ENCODE results near the gene MACC1. TPM values are rescaled to one million over a fixed set of nuclear protein-coding genes. Genes with fewer than 3 reads are reported as not detected.
A peak's percentile ranks its signal among the peaks of the same experiment; 100 is the strongest.

Gene MACC1
- total and polyA plus RNA-seq, 2 of the 13 experiments (the other 11 are each of a cell fraction or from before 2014, with no cell fraction given) = 0.04 TPM; not detected in 1

DNA sequence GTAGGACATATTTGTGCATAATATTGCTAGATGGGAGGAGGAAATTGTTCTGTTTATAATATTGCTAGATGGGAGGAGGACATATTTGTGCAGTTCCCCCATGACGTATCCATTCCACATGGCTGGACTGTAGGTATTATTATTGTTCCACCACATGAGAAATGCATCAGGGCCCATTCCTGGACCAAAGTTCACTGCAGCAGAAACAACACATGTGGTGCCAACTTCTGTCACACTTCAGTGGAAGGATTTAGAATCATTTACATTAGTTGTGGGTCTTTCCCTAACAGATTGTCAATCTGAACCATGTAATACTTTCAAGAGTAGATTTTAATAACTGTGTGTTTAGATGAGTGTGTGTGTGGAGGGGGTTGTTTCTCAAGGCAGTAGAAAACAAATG lies 32.7 kb upstream of the MACC1 start:
- Histone ChIP-seq H3K9me3 (ENCODE audit: low read length) (no peaks in the 10 kb centered on the region), H3K27ac (ENCODE audit: extremely low read length, insufficient read depth, low read length) (no peak overlapping the region), H2AFZ (ENCODE audit: low read length) (no peak overlapping the region), H3K79me2 (ENCODE audit: insufficient read depth, low read length) (no peaks in the 10 kb centered on the region), H3K9ac (ENCODE audit: insufficient read depth, low read depth, low read length) (no peak overlapping the region), H4K20me1 (ENCODE audit: insufficient read depth, low read length) (no peaks in the 10 kb centered on the region), H3K4me3 (replicated peaks in 1 of 3; ENCODE audit: insufficient read depth in 1 of 3, low read depth in 2 of 3, low read length in 3 of 3) (no peak overlapping the region), H3K4me2 (ENCODE audit: low read depth, low read length) (no peak overlapping the region), H3K36me3 (replicated peaks in 1 of 2; ENCODE audit: control insufficient read depth in 1 of 2, insufficient read depth in 2 of 2, low read length in 2 of 2) (no peaks in the 10 kb centered on the region), H3K27me3 (ENCODE audit: control insufficient read depth in 1 of 2, insufficient read depth in 2 of 2, low read length in 2 of 2) (no peaks in the 10 kb centered on the region), H3K4me1 (ENCODE audit: insufficient read depth, low read length) (no peaks in the 10 kb centered on the region)
- in situ Hi-C loops (cut with HindIII; ENCODE audit: extremely low pct_ligation_motif_present, low pct_unique_long_range_greater_than_20kb) (no loop called here), intact Hi-C loops (cut with micrococcal nuclease; ENCODE audit: unreplicated experiment) (no loop called here)
- ChIA-PET POLR2A (no interaction called here), CTCF (ENCODE audit: low intra/inter-chr PET ratio, low total read pairs) (no interaction called here)
- TF ChIP-seq, protein P1, sequence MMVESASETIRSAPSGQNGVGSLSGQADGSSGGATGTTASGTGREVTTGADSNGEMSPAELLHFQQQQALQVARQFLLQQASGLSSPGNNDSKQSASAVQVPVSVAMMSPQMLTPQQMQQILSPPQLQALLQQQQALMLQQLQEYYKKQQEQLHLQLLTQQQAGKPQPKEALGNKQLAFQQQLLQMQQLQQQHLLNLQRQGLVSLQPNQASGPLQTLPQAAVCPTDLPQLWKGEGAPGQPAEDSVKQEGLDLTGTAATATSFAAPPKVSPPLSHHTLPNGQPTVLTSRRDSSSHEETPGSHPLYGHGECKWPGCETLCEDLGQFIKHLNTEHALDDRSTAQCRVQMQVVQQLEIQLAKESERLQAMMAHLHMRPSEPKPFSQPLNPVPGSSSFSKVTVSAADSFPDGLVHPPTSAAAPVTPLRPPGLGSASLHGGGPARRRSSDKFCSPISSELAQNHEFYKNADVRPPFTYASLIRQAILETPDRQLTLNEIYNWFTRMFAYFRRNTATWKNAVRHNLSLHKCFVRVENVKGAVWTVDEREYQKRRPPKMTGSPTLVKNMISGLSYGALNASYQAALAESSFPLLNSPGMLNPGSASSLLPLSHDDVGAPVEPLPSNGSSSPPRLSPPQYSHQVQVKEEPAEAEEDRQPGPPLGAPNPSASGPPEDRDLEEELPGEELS (CRISPR knock-in tag; IDR thresholded peaks at IDR 0.05) = no peak
- TF ChIP-seq, protein P2, sequence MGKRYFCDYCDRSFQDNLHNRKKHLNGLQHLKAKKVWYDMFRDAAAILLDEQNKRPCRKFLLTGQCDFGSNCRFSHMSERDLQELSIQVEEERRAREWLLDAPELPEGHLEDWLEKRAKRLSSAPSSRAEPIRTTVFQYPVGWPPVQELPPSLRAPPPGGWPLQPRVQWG (CRISPR knock-in tag; IDR thresholded peaks at IDR 0.05; ENCODE audit: borderline replicate concordance, low read depth) = no peak
- TF ChIP-seq ARHGAP35 (CRISPR knock-in tag; IDR thresholded peaks at IDR 0.05; ENCODE audit: borderline replicate concordance) = no peak
- TF ChIP-seq ZNF781 (CRISPR knock-in tag; IDR thresholded peaks at IDR 0.05; ENCODE audit: borderline replicate concordance, not compliant biosample characterization) = no peak
- TF ChIP-seq HOXA5 (CRISPR knock-in tag; IDR thresholded peaks at IDR 0.05) = no peak
- no peak for TF ChIP-seq ZFP82 (CRISPR knock-in tag; IDR thresholded peaks at IDR 0.05; ENCODE audit: borderline replicate concordance)
- no peak for TF ChIP-seq PAWR (CRISPR knock-in tag; IDR thresholded peaks at IDR 0.05; ENCODE audit: borderline replicate concordance)
- no peak for TF ChIP-seq ZBTB7A (CRISPR knock-in tag; IDR thresholded peaks at IDR 0.05)
- TF ChIP-seq, protein P3, sequence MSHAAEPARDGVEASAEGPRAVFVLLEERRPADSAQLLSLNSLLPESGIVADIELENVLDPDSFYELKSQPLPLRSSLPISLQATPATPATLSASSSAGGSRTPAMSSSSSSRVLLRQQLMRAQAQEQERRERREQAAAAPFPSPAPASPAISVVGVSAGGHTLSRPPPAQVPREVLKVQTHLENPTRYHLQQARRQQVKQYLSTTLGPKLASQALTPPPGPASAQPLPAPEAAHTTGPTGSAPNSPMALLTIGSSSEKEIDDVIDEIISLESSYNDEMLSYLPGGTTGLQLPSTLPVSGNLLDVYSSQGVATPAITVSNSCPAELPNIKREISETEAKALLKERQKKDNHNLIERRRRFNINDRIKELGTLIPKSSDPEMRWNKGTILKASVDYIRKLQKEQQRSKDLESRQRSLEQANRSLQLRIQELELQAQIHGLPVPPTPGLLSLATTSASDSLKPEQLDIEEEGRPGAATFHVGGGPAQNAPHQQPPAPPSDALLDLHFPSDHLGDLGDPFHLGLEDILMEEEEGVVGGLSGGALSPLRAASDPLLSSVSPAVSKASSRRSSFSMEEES (CRISPR knock-in tag; IDR thresholded peaks at IDR 0.05) = no peak
- TF ChIP-seq ZNF33B (CRISPR knock-in tag; IDR thresholded peaks at IDR 0.05) = no peak
- ATAC-seq (no peak), FAIRE-seq (no peak), DNase-seq (ENCODE audit: low spot score) (peak; percentile 28)
- 0% methylated on average over 1 of the region's 1 CpG for WGBS (ENCODE audit: low lambda C conversion rate)
- no TSS peak for BruUV-seq (replicated peaks)
